K562 (cell line): ENCODE data around the gene OR2V2. TPM values are rescaled to one million over a fixed set of nuclear protein-coding genes. Genes with fewer than 3 reads are reported as not detected.

ENCODE experiments used
- ARID1B ChIP-seq: fragments of 450-650 bp; IDR thresholded peaks from 2 replicates; pipeline ENCODE4 v1.6.1; 2016; ENCODE audit warnings: antibody characterized with exemption, mild to moderate bottlenecking, inconsistent platforms
- DLX4 ChIP-seq: fragments of 250-450 bp; sonication (Bioruptor Pico); IDR thresholded peaks from 2 replicates; pipeline ENCODE4 v1.6.1; 2021; ENCODE audit warnings: mild to moderate bottlenecking
- EGR1 ChIP-seq: fragments of 450-650 bp; conservative IDR thresholded peaks from 2 replicates; pipeline ENCODE4 v1.6.1; 2017; ENCODE audit warnings: mild to moderate bottlenecking
- ETS1 ChIP-seq: conservative IDR thresholded peaks from 2 replicates; pipeline ENCODE4 v1.6.1; 2011; ENCODE audit warnings: low read depth, mild to moderate bottlenecking, low read length; ENCODE audit not compliant: control insufficient read depth
- GABPA ChIP-seq: fragments of 200-800 bp; sonication (Bioruptor generic); conservative IDR thresholded peaks from 2 replicates; pipeline ENCODE4 v1.6.1; 2016; ENCODE audit warnings: low read depth, missing genetic modification characterization, missing compliant biosample characterization
- GTF2F1 ChIP-seq: IDR thresholded peaks from 2 replicates; pipeline ENCODE4 v1.6.1; 2011; ENCODE audit warnings: low read depth, low read length, improper control_type of control experiment
- IFI16 ChIP-seq: fragments of 250-450 bp; sonication (Bioruptor Pico); IDR thresholded peaks from 2 replicates; pipeline ENCODE4 v2.1.2; 2022; ENCODE audit warnings: mild to moderate bottlenecking, inconsistent platforms
- MXI1 ChIP-seq: IDR thresholded peaks from 2 replicates; pipeline ENCODE4 v1.6.1; 2011; ENCODE audit warnings: low read depth, mild to moderate bottlenecking, improper control_type of control experiment, low read length
- NCOA1 ChIP-seq: fragments of 450-650 bp; IDR thresholded peaks from 2 replicates; pipeline ENCODE4 v1.6.1; 2016; ENCODE audit warnings: low read depth
- NR4A1 ChIP-seq, 2 experiments: fragments of 250-450 bp in 1 of 2; fragments of 450-650 bp in 1 of 2; sonication (Bioruptor Pico) in 1 of 2; IDR thresholded peaks; 2 replicates each; pipeline versions ENCODE4 v1.4.0 to v1.6.1; 2016 to 2020; ENCODE audit warnings: mild to moderate bottlenecking in 2 of 2, missing compliant biosample characterization in 1 of 2, missing genetic modification characterization in 1 of 2, moderate library complexity in 1 of 2
- PYGO2 ChIP-seq: fragments of 450-650 bp; IDR thresholded peaks from 2 replicates; pipeline ENCODE4 v1.6.1; 2016; ENCODE audit warnings: mild to moderate bottlenecking, missing genetic modification characterization, moderate library complexity, missing compliant biosample characterization
- SRF ChIP-seq, 2 experiments: fragments of 250-450, 450-650 bp in 1 of 2; sonication (Bioruptor Pico) in 1 of 2; sonication (generic) in 1 of 2; formaldehyde crosslinking; IDR thresholded peaks; 2 replicates each; pipeline versions ENCODE4 v1.5.0 to v1.5.1; 2020 to 2022; ENCODE audit warnings: mild to moderate bottlenecking in 1 of 2, missing genetic modification reagents in 1 of 2
- ZC3H11A ChIP-seq: IDR thresholded peaks from 2 replicates; pipeline ENCODE4 v1.6.1; 2012; ENCODE audit warnings: low read depth, low read length, improper control_type of control experiment
- ZNF184 ChIP-seq: sonication (generic); formaldehyde crosslinking; IDR thresholded peaks from 2 replicates; pipeline ENCODE4 v1.5.0; 2020; ENCODE audit warnings: missing genetic modification reagents
- ZNF507 ChIP-seq: conservative IDR thresholded peaks from 2 replicates; pipeline ENCODE4 v1.6.1; 2017; ENCODE audit warnings: missing genetic modification characterization, missing compliant biosample characterization
- ZNF699 ChIP-seq: fragments of 250-450 bp; sonication (Bioruptor Pico); IDR thresholded peaks from 2 replicates; pipeline ENCODE4 v1.8.0; 2021; ENCODE audit warnings: mild to moderate bottlenecking, moderate library complexity; ENCODE audit not compliant: insufficient replicate concordance
- ZNF766 ChIP-seq: fragments of 200-800 bp; sonication (Bioruptor generic); conservative IDR thresholded peaks from 2 replicates; pipeline ENCODE4 v1.6.1; 2016; ENCODE audit warnings: missing genetic modification characterization, missing compliant biosample characterization
- polyA plus RNA-seq, 8 experiments: library from polyadenylated mRNA; depleted of rRNA in 4 of 8; stranded (reverse) in 5 of 8; unstranded in 3 of 8; fragments of >200 nt; fragmentation: Nextera tagmentation in 2 of 8; fragmentation: Illumina TruSeq in 1 of 8; extraction: Ambion mirVana in 2 of 8; extraction: Trizol in 1 of 8; gene quantifications; 2 replicates each; pipeline versions ENCODE4 v1.2.1 to v1.2.3, GENCODE V29; 2011 to 2014; ENCODE audit warnings: inconsistent platforms in 1 of 8, missing spikeins in 1 of 8
- total RNA-seq, 7 experiments: library from RNA; depleted of rRNA in 6 of 7; stranded (reverse); fragments of >200 nt in 6 of 7; fragmentation: Illumina TruSeq in 2 of 7; extraction: Trizol in 2 of 7; gene quantifications; 2 replicates each; pipeline versions ENCODE4 v1.2.1 to v1.2.3, GENCODE V29; 2011 to 2021; ENCODE audit warnings: low replicate concordance in 1 of 7
- TF ChIP-seq, protein P1 (sequence below): sonication (generic); formaldehyde crosslinking; IDR thresholded peaks from 2 replicates; pipeline ENCODE4 v1.8.0; 2022; ENCODE audit warnings: mild to moderate bottlenecking, missing genetic modification reagents, borderline replicate concordance
- TF ChIP-seq, protein P2 (sequence below): sonication (generic); formaldehyde crosslinking; IDR thresholded peaks from 2 replicates; pipeline ENCODE4 v1.8.1; 2023; ENCODE audit warnings: missing genetic modification reagents, mild to moderate bottlenecking, borderline replicate concordance

OR2V2 gene
- total and polyA plus RNA-seq, 9 of the 15 experiments (the other 6 are each of a cell fraction or from before 2014, with no cell fraction given): 0.01 TPM; not detected in 8

DNA sequence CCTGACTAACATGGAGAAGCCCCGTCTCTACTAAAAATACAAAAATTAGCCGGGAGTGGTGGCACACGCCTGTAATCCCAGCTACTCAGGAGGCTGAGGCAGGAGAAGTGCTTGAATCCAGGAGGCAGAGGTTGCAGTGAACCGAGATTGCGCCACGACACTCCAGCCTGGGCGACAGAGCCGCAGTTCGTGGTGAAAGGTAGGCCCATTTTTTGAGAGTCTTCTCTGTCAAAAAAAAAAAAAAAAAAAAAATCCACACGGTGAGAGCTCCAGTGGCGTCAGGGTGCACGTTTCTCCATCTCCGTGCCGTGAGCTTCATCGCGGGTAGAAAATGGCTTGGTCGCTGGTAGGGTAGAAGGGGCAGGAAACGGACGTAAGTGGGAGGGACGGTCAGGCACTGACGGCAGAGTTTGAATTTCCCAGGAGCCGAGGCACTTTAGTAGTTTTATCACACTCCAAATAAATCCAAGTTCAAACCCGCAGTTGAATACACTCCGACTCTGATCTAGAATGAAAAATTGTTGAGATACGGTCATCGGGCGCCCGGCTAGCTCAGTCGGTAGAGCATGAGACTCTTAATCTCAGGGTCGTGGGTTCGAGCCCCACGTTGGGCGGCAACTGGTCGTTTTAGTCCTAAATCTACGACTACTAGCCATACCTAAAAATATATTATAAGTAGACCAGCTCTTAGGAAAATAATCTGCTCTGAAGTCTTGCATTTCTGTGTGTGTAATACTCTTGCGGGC lies 60.0 kb downstream of the OR2V2 start (continued):
- no peak for TF ChIP-seq ZC3H11A
- no peak for TF ChIP-seq PYGO2
- TF ChIP-seq SRF (CRISPR knock-in tag; IDR thresholded peaks at IDR 0.05): no peak
- TF ChIP-seq ZNF507 (tag): no peak
- no peak for TF ChIP-seq NR4A1 (CRISPR knock-in tag; IDR thresholded peaks at IDR 0.05)
- TF ChIP-seq NR4A1 (tag; IDR thresholded peaks at IDR 0.05): no peak
- TF ChIP-seq GABPA: peak; percentile 30; the same call in 1 of the 2 replicates
- TF ChIP-seq ARID1B: peak; percentile 6; the same call in 1 of the 2 replicates
- peak; percentile 95 for TF ChIP-seq ETS1
- no peak for TF ChIP-seq GTF2F1
- TF ChIP-seq, protein P1, sequence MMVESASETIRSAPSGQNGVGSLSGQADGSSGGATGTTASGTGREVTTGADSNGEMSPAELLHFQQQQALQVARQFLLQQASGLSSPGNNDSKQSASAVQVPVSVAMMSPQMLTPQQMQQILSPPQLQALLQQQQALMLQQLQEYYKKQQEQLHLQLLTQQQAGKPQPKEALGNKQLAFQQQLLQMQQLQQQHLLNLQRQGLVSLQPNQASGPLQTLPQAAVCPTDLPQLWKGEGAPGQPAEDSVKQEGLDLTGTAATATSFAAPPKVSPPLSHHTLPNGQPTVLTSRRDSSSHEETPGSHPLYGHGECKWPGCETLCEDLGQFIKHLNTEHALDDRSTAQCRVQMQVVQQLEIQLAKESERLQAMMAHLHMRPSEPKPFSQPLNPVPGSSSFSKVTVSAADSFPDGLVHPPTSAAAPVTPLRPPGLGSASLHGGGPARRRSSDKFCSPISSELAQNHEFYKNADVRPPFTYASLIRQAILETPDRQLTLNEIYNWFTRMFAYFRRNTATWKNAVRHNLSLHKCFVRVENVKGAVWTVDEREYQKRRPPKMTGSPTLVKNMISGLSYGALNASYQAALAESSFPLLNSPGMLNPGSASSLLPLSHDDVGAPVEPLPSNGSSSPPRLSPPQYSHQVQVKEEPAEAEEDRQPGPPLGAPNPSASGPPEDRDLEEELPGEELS (CRISPR knock-in tag): no peak
- no peak for TF ChIP-seq EGR1
- no peak for TF ChIP-seq ZNF766 (CRISPR knock-in tag)
- TF ChIP-seq, protein P2, sequence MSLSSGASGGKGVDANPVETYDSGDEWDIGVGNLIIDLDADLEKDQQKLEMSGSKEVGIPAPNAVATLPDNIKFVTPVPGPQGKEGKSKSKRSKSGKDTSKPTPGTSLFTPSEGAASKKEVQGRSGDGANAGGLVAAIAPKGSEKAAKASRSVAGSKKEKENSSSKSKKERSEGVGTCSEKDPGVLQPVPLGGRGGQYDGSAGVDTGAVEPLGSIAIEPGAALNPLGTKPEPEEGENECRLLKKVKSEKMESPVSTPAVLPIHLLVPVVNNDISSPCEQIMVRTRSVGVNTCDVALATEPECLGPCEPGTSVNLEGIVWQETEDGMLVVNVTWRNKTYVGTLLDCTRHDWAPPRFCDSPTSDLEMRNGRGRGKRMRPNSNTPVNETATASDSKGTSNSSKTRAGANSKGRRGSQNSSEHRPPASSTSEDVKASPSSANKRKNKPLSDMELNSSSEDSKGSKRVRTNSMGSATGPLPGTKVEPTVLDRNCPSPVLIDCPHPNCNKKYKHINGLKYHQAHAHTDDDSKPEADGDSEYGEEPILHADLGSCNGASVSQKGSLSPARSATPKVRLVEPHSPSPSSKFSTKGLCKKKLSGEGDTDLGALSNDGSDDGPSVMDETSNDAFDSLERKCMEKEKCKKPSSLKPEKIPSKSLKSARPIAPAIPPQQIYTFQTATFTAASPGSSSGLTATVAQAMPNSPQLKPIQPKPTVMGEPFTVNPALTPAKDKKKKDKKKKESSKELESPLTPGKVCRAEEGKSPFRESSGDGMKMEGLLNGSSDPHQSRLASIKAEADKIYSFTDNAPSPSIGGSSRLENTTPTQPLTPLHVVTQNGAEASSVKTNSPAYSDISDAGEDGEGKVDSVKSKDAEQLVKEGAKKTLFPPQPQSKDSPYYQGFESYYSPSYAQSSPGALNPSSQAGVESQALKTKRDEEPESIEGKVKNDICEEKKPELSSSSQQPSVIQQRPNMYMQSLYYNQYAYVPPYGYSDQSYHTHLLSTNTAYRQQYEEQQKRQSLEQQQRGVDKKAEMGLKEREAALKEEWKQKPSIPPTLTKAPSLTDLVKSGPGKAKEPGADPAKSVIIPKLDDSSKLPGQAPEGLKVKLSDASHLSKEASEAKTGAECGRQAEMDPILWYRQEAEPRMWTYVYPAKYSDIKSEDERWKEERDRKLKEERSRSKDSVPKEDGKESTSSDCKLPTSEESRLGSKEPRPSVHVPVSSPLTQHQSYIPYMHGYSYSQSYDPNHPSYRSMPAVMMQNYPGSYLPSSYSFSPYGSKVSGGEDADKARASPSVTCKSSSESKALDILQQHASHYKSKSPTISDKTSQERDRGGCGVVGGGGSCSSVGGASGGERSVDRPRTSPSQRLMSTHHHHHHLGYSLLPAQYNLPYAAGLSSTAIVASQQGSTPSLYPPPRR: no peak
- TF ChIP-seq NCOA1: no peak
- no peak for TF ChIP-seq MXI1
- TF ChIP-seq DLX4 (CRISPR knock-in tag): no peak
- no peak for TF ChIP-seq IFI16 (CRISPR knock-in tag)
- TF ChIP-seq ZNF699 (CRISPR knock-in tag): no peak
- no peak for TF ChIP-seq ZNF184 (CRISPR knock-in tag)
